Measurements from ENCODE around the gene TUBA4A. TPM values are rescaled to one million over a fixed set of nuclear protein-coding genes. Genes with fewer than 3 reads are reported as not detected.

Gene TUBA4A
- total and polyA plus RNA-seq, 2 of the 8 experiments (the other 6 are each of a cell fraction or from before 2014, with no cell fraction given): 67.3 to 172 TPM

DNA sequence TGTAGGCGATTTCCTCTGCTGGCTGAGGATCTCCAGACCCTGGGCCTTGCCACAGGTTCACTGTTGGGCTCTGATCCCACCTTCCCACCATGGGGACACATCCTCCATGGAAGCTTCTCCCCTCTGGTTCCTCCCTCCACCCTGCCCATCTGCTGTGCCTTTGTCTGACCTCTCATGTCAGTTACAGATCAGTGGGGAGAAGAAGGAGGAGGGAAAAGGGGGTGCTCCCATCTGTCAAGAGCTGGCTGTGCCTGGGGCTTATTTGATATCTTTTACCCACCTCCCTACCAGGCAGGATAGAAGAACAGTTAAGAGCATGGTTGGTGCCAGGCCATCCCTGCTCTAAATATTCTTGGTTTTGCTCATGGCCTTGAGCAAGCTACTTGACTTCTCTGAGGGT, 13.2 kb upstream of the TUBA4A start:
- no peak for DNase-seq (ENCODE audit: low read depth in 1 of 2, low spot score in 2 of 2)
- FAIRE-seq: no peak
- Histone ChIP-seq H2BK12ac (ENCODE audit: low read depth, low read length) (no peak overlapping the region), H3K4me1 (replicated peaks in 1 of 4; ENCODE audit: control insufficient read depth in 3 of 4, insufficient read depth in 4 of 4, low read length in 3 of 4) (no peaks in the 10 kb centered on the region), H2BK20ac (ENCODE audit: low read length) (no peak overlapping the region), H3K36me3 (ENCODE audit: control insufficient read depth in 2 of 4, insufficient read depth in 4 of 4, low read length in 3 of 4) (no peaks in the 10 kb centered on the region), H2AK5ac (ENCODE audit: low read depth, low read length) (no peak overlapping the region), H3K4me2 (ENCODE audit: insufficient read depth in 1 of 2, low read depth in 2 of 2, low read length in 2 of 2) (no peak overlapping the region), H3K23me2 (ENCODE audit: low read depth, low read length) (no peaks in the 10 kb centered on the region), H4K20me1 (replicated peaks in 1 of 2; ENCODE audit: control insufficient read depth in 1 of 2, insufficient read depth in 2 of 2, low read length in 2 of 2) (no peaks in the 10 kb centered on the region), H4K8ac (ENCODE audit: extremely low read depth, insufficient read depth, low read length) (no peak overlapping the region), H3K4me3 (ENCODE audit: extremely low read depth in 1 of 4, insufficient read depth in 2 of 4, low read depth in 3 of 4, low read length in 4 of 4) (no peak overlapping the region), H2BK120ac (replicated peaks; ENCODE audit: low read depth, low read length) (no peak overlapping the region), H4K91ac (replicated peaks; ENCODE audit: insufficient read length, low read length) (no peak overlapping the region), H4K5ac (ENCODE audit: insufficient read length, low read depth, low read length) (no peak overlapping the region), H3K4ac (replicated peaks; ENCODE audit: insufficient read length, low read depth, low read length) (no peak overlapping the region), H3K79me1 (ENCODE audit: low read depth, low read length) (no peaks in the 10 kb centered on the region), H3K9ac (replicated peaks in 1 of 4; ENCODE audit: extremely low read depth in 1 of 4, low read depth in 3 of 4, low read length in 3 of 4) (no peak overlapping the region), H3K27ac (ENCODE audit: low read depth, low read length) (no peak overlapping the region), H3K18ac (ENCODE audit: extremely low read depth, low read length) (no peak overlapping the region), H2BK5ac (ENCODE audit: low read depth, low read length) (no peak overlapping the region), H3K27me3 (replicated peaks in 1 of 4; ENCODE audit: control insufficient read depth in 3 of 4, extremely low read depth in 1 of 4, insufficient read depth in 3 of 4, low read length in 3 of 4) (peaks cover 0 to 3% (median under 1%) of the 10 kb centered on the region in 4 experiments; a peak in 2 of 7 replicates), H2BK15ac (ENCODE audit: low read length) (no peak overlapping the region), H3K23ac (ENCODE audit: insufficient read length) (no peak overlapping the region), H3K79me2 (ENCODE audit: control insufficient read depth in 1 of 2, insufficient read depth in 2 of 2, low read length in 2 of 2) (no peaks in the 10 kb centered on the region), H2AFZ (ENCODE audit: low read length) (no peak overlapping the region), H3K14ac (ENCODE audit: insufficient read length) (no peak overlapping the region), H3K56ac (replicated peaks; ENCODE audit: insufficient read length, low read depth, low read length) (no peak overlapping the region), H3K9me3 (ENCODE audit: insufficient read depth in 2 of 2, low read depth in 1 of 2, low read length in 1 of 2) (no peaks in the 10 kb centered on the region)
- ChIA-PET POLR2A (ENCODE audit: partially characterized antibody) (interaction anchor here (0.6 kb wide), 1 partner anchor 869 kb away, joined by 3 read pairs; no protein-coding TSS in a partner anchor), CTCF (ENCODE audit: partially characterized antibody) (interaction anchor here (1.3 to 4.9 kb wide), 3 partner anchors 10 to 28 kb away, joined by 3 to 25 read pairs (median 6); partner anchors contain the start of gene DNAJB2)
- WGBS, 2 experiments (ENCODE audit: extremely low coverage in 1 of 2, insufficient coverage in 1 of 2, insufficient read length in 1 of 2, insufficient replicate concordance in 2 of 2, low coverage in 1 of 2, low lambda C conversion rate in 2 of 2, missing lambda C conversion rate in 1 of 2): 100% methylated on average over 1 of the region's 1 CpG; no CpG with 5 or more reads in 1 of the 2 experiments
- no peak for TF ChIP-seq CBX8 (IDR thresholded peaks at IDR 0.05; ENCODE audit: borderline replicate concordance, low read depth, low read length)
- no peak for TF ChIP-seq SP2 (IDR thresholded peaks at IDR 0.05; ENCODE audit: low read length)
- TF ChIP-seq FOSL1 (IDR thresholded peaks at IDR 0.05; ENCODE audit: insufficient read depth, low read depth, low read length): no peak

All from H1 (cell line).